Urinary bladder (tissue), 4 donors: Measurements from ENCODE around the gene NBR1. TPM values are rescaled to one million over a fixed set of nuclear protein-coding genes. Genes with fewer than 3 reads are reported as not detected.
"Not testable (repeated sequence)": the region's sequence is repeated elsewhere in the genome, so short reads cannot be mapped to it uniquely, and the experiment has no call there.

Experiments used
- DNase-seq: peaks from one replicate; pipeline ENCODE4 v3.0.0-alpha.2; 2015; ENCODE audit errors: extremely low spot score
- H3K27ac ChIP-seq: one replicate; pipeline ENCODE4 v1.5.1; 2013; ENCODE audit warnings: low read depth, mild to moderate bottlenecking, moderate library complexity
- H3K36me3 ChIP-seq: one replicate; pipeline ENCODE4 v1.6.1; 2013; ENCODE audit warnings: mild to moderate bottlenecking, moderate library complexity; ENCODE audit not compliant: insufficient read depth
- H3K4me1 ChIP-seq: one replicate; pipeline ENCODE4 v1.6.1; 2013; ENCODE audit warnings: mild to moderate bottlenecking, moderate library complexity; ENCODE audit not compliant: insufficient read depth
- H3K4me3 ChIP-seq: one replicate; pipeline ENCODE4 v1.5.1; 2013; ENCODE audit warnings: low read depth, low read length
- WGBS: extraction: QIAGEN DNeasy Blood & Tissue Kit; methylation state at CpG from one replicate; pipeline ENCODE4 v1.1.7; 2013; 5-methylcytosine and 5-hydroxymethylcytosine counted together
- polyA plus RNA-seq: library from polyadenylated mRNA; stranded (reverse); fragments of 200-250 nt; gene quantifications from one replicate; pipeline ENCODE4 v1.2.3, GENCODE V29; 2013
- small RNA-seq: library from RNA; depleted of rRNA; stranded (forward); fragments of <200 nt; gene quantifications from one replicate; pipeline ENCODE3, GENCODE V24; 2014
- total RNA-seq: library from RNA; depleted of rRNA; stranded (reverse); fragments of >200 nt; gene quantifications from one replicate; pipeline ENCODE4 v1.2.3, GENCODE V29; 2014
- donor health status: healthy with polysubstance abuse.
- donor health status: healthy.

The NBR1 gene
- total and polyA plus RNA-seq, 2 donors: 65.1 to 95.9 TPM

DNA sequence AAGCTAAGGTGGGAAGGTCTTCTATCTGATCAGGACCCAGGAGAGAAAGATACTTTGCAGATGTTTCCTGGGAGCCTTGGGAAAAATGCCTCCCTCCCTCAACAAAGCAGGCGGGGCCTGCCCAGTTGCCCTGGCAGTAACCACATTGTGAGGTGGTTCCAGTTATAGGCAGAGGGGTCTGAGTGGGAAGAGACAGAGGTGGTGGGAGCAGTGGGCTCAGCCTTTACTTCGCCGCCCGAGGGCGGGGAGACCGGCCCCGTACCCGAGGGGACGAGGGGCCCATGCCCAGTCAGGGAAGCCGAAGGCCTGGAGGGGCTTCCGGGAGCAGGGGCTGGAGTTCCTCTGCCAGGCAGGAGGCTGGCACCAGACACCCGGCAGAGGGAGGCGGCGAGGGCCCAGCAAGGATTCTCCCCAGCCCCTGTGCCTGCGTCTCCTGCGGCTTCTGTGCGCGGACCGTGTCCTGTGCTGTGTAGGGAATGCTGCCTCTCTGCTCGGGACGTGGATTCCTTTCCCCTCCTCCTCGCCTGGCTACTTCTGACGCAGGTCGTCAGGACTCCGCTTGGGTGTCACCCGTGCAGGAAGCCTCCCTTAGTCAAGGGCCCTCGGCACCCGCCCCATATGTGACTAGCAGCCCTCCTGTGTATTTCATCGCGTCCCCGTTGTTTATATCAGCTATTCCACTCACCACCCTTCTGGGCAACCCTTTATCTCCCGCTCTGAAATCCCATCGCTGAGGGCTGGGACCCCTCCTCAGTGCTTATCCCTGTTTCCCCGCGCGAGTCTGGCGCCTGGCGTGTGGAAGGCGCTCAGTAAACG lies 60.4 kb downstream of the NBR1 start:
- H3K27ac ChIP-seq: peak overlapping the region; percentile 32
- not testable (repeated sequence) for H3K36me3 ChIP-seq, H3K4me3 ChIP-seq, DNase-seq, H3K4me1 ChIP-seq
- WGBS: 70% methylated on average over 19 of the region's 40 CpGs

DNA sequence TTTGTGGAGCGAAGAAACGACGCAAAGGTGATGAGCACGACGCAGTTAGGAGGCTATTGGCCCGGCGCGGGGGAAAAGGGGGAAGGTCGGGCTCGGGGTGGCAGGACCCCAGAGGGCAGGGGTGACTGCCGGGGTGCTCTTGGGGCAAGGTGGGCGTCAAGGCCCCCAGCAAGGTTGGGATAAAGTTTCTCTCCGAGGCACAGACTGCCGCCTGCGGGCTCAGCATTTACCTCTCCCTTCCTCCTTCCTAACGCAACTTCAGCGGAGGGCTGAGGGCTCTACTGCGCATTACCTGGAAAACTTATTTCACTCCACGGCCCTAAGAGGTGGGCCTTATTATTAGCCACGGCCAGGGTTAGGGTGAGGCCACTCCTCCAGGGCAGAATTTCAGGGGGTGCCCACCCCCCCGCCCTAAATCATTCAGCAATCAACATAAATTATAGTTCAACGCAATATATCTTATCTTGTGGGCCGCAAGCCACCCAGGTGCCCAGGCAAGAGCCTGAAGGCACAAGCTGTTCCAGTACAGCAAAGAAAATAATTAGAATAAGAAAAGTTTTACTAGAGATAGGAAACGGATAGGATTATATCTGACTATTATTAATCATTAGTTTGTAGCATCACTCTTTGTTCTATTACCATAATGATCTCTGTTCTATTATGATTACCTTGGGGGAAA lies 61.1 kb downstream of the NBR1 start:
- DNase-seq, H3K4me3 ChIP-seq: not testable (repeated sequence)
- WGBS: 69% methylated on average over 16 of the region's 24 CpGs

DNA sequence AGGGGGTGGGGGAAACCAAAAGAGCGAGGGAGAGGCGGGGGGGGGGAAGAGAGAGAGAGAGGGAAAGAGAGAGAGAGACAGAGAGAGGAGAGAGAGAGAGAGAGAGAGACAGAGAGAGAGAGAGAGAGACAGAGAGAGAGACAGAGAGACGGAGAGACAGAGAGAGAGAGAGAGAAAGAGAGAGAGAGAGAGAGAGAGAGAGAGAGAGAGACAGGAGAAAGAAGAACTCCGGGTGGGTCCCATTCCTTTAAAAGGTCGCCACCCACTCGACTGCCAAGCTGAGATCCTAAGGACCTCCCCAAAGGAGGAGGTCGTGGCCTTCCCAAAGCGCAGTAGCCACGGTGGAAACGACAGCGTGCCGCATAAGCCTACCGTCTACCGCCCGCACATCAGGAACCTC lies 62.2 kb downstream of the NBR1 start:
- H3K4me3 ChIP-seq, DNase-seq, H3K36me3 ChIP-seq, H3K27ac ChIP-seq, H3K4me1 ChIP-seq: not testable (repeated sequence)
- 0% methylated on average over 1 of the region's 15 CpGs for WGBS

More for the DNA sequence above, 61.1 kb downstream of the NBR1 start:
- H3K4me1 ChIP-seq, H3K27ac ChIP-seq, H3K36me3 ChIP-seq: not testable (repeated sequence)

DNA sequence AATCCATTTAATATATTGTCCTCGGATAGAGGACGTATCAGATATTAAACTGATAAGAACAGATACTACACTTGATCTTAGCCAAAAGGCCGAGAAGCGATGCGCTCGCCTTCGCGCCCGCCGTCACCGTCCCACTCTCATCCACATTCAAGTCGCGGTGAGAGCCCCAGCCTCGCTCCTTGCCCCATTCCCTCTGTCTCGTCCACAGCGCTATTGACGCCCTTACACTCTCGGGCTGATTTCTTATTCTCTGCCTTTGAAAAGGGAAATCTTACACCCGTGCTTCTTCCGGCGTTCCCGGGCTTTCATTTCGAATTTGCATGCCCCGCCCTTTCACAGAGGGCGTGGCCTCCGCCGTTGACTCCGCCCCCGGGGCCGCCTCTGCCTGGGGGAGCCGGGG lies 62.9 kb downstream of the NBR1 start, which contains the start of gene RNU2-1:
Gene RNU2-1, minus strand, starts transcription at position 101 of the 400 bp plus-strand sequence.
- DNase-seq, H3K36me3 ChIP-seq, H3K4me1 ChIP-seq, H3K27ac ChIP-seq, H3K4me3 ChIP-seq: not testable (repeated sequence)
- no CpG with 5 or more reads among the region's 31 CpGs for WGBS

DNA sequence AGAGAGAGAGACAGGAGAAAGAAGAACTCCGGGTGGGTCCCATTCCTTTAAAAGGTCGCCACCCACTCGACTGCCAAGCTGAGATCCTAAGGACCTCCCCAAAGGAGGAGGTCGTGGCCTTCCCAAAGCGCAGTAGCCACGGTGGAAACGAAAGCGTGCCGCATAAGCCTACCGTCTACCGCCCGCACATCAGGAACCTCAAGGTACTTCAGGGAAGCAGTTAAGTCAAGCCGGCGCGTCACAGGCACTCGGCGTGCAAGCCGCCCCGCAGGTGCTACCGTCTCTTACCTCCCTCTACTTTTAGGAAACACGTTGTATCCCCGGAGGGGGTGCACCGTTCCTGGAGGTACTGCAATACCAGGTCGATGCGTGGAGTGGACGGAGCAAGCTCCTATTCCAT lies 68.6 kb downstream of the NBR1 start:
- no CpG with 5 or more reads among the region's 26 CpGs for WGBS
- H3K4me1 ChIP-seq, H3K27ac ChIP-seq, H3K36me3 ChIP-seq, H3K4me3 ChIP-seq, DNase-seq: not testable (repeated sequence)

DNA sequence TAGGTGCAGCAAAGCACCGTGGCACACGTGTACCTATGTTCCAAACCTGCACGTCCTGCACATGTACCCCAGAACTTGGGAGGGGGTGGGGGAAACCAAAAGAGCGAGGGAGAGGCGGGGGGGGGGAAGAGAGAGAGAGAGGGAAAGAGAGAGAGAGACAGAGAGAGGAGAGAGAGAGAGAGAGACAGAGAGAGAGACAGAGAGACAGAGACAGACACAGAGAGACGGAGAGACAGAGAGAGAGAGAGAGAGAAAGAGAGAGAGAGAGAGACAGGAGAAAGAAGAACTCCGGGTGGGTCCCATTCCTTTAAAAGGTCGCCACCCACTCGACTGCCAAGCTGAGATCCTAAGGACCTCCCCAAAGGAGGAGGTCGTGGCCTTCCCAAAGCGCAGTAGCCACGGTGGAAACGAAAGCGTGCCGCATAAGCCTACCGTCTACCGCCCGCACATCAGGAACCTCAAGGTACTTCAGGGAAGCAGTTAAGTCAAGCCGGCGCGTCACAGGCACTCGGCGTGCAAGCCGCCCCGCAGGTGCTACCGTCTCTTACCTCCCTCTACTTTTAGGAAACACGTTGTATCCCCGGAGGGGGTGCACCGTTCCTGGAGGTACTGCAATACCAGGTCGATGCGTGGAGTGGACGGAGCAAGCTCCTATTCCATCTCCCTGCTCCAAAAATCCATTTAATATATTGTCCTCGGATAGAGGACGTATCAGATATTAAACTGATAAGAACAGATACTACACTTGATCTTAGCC lies 69.8 kb downstream of the NBR1 start:
- not testable (repeated sequence) for H3K27ac ChIP-seq, DNase-seq, H3K4me3 ChIP-seq, H3K36me3 ChIP-seq, H3K4me1 ChIP-seq
- WGBS: 2% methylated on average over 3 of the region's 34 CpGs

DNA sequence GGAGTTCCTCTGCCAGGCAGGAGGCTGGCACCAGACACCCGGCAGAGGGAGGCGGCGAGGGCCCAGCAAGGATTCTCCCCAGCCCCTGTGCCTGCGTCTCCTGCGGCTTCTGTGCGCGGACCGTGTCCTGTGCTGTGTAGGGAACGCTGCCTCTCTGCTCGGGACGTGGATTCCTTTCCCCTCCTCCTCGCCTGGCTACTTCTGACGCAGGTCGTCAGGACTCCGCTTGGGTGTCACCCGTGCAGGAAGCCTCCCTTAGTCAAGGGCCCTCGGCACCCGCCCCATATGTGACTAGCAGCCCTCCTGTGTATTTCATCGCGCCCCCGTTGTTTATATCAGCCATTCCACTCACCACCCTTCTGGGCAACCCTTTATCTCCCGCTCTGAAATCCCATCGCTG lies 75.4 kb downstream of the NBR1 start:
- not testable (repeated sequence) for H3K27ac ChIP-seq, H3K36me3 ChIP-seq, H3K4me3 ChIP-seq, DNase-seq, H3K4me1 ChIP-seq
- WGBS: 2% methylated on average over 11 of the region's 23 CpGs

Small RNAs within 50 kb of the gene (small RNA-seq; reads per million reads assigned to genes)
- gene AC060780.2 (not detected), gene AC060780.3 (not detected), gene AC135721.1 (not detected), gene RF00004 (not detected), gene RNU2-1 (not detected)

Other genes starting within 250 kb of the NBR1 start
- 20.6 TPM for gene AARSD1, start 206.8 kb upstream of the NBR1 start, total RNA-seq
- gene AARSD1, start 206.8 kb upstream of the NBR1 start, polyA plus RNA-seq: 36.2 TPM
- 6.8 TPM for gene PTGES3L, start 191.1 kb upstream of the NBR1 start, total RNA-seq
- gene PTGES3L, start 191.1 kb upstream of the NBR1 start, polyA plus RNA-seq: 18.6 TPM
- 9.9 TPM for gene RUNDC1, start 190.6 kb upstream of the NBR1 start, total RNA-seq
- gene RUNDC1, start 190.6 kb upstream of the NBR1 start, polyA plus RNA-seq: 12.3 TPM
- gene RPL27, start 172.8 kb upstream of the NBR1 start, total RNA-seq: 1,142 TPM
- gene RPL27, start 172.8 kb upstream of the NBR1 start, polyA plus RNA-seq: 3,115 TPM
- 11.4 TPM for gene IFI35, start 164.4 kb upstream of the NBR1 start, total RNA-seq
- gene IFI35, start 164.4 kb upstream of the NBR1 start, polyA plus RNA-seq: 34.8 TPM
- 40.3 TPM for gene VAT1, start 148.8 kb upstream of the NBR1 start, total RNA-seq
- gene VAT1, start 148.8 kb upstream of the NBR1 start, polyA plus RNA-seq: 175 TPM
- gene RND2, start 146.0 kb upstream of the NBR1 start, total RNA-seq: 1.6 TPM
- 1.5 TPM for gene RND2, start 146.0 kb upstream of the NBR1 start, polyA plus RNA-seq
- 23.3 TPM for gene BRCA1, start 45.9 kb upstream of the NBR1 start, total RNA-seq
- gene BRCA1, start 45.9 kb upstream of the NBR1 start, polyA plus RNA-seq: 3.5 TPM
- 10.7 TPM for gene TMEM106A, start 40.7 kb downstream of the NBR1 start, total RNA-seq
- 4.4 TPM for gene TMEM106A, start 40.7 kb downstream of the NBR1 start, polyA plus RNA-seq
- gene CCDC200, start 57.4 kb downstream of the NBR1 start, total RNA-seq: not detected
- gene CCDC200, start 57.4 kb downstream of the NBR1 start, polyA plus RNA-seq: not detected
- gene RNU2-1, start 62.8 kb downstream of the NBR1 start, total RNA-seq: not detected
- gene RNU2-1, start 62.8 kb downstream of the NBR1 start, polyA plus RNA-seq: not detected
- 14.8 TPM for gene ARL4D, start 227.8 kb downstream of the NBR1 start, total RNA-seq
- gene ARL4D, start 227.8 kb downstream of the NBR1 start, polyA plus RNA-seq: 112 TPM